OCI-LY7 (cell line): ENCODE results near the gene HID1. TPM values are rescaled to one million over a fixed set of nuclear protein-coding genes. Genes with fewer than 3 reads are reported as not detected.

ENCODE experiments used
- BruUV-seq: library from RNA; stranded (reverse); fragments of 400-500 nt; replicated peaks from 2 replicates; lab custom pipeline; 2021; lab: Mats Ljungman, UMichigan
- CTCF ChIA-PET: fragments of 300-600 bp; sonication (Branson Sonifier 250); formaldehyde crosslinking; loops from one replicate; lab custom pipeline; 2022; ENCODE audit warnings: antibody characterized with exemption; ENCODE audit not compliant: unreplicated experiment; lab: Charles Lee
- POLR2A ChIA-PET: fragments of 300-600 bp; sonication (Branson Sonifier 250); formaldehyde crosslinking; loops from one replicate; lab custom pipeline; 2022; ENCODE audit warnings: antibody characterized with exemption; lab: Charles Lee
- DNase-seq: peaks from one replicate; pipeline ENCODE4 v3.0.0-alpha.2; 2015; ENCODE audit warnings: low spot score
- H2AFZ ChIP-seq: fragments of 200-600 bp; sonication (generic), shearing (Covaris generic); 2 replicates; pipeline ENCODE4 v1.6.1; 2014; ENCODE audit warnings: mild to moderate bottlenecking, antibody characterized with exemption, low read length, moderate library complexity
- H3K27ac ChIP-seq: fragments of 200-600 bp; sonication (generic); 2 replicates; pipeline ENCODE4 v1.5.1; 2014; ENCODE audit warnings: mixed run types, low read depth, mild to moderate bottlenecking, moderate library complexity, low read length, inconsistent platforms; ENCODE audit not compliant: poor library complexity, severe bottlenecking
- H3K36me3 ChIP-seq: fragments of 200-600 bp; sonication (generic); 2 replicates; pipeline ENCODE4 v1.6.1; 2014; ENCODE audit warnings: mild to moderate bottlenecking, antibody characterized with exemption, low read length, moderate library complexity, mixed read lengths; ENCODE audit not compliant: insufficient read depth
- H3K4me1 ChIP-seq: fragments of 200-600 bp; sonication (generic); 2 replicates; pipeline ENCODE4 v1.5.1; 2014; ENCODE audit warnings: mild to moderate bottlenecking, low read length; ENCODE audit not compliant: insufficient read depth, poor library complexity, severe bottlenecking
- H3K4me2 ChIP-seq: fragments of 200-600 bp; sonication (generic); 2 replicates; pipeline ENCODE4 v1.6.1; 2014; ENCODE audit warnings: mild to moderate bottlenecking, low read length
- H3K4me3 ChIP-seq: fragments of 200-600 bp; sonication (generic); 2 replicates; pipeline ENCODE4 v1.5.1; 2014; ENCODE audit warnings: mild to moderate bottlenecking, low read depth, low read length; ENCODE audit not compliant: poor library complexity, severe bottlenecking
- H3K79me2 ChIP-seq: fragments of 200-600 bp; sonication (generic); 2 replicates; pipeline ENCODE4 v1.6.1; 2016; ENCODE audit warnings: low read depth, mild to moderate bottlenecking, low read length, moderate library complexity, mixed read lengths; ENCODE audit not compliant: insufficient read depth
- H3K9me2 ChIP-seq: fragments of 200-600 bp; sonication (generic); 2 replicates; pipeline ENCODE4 v1.6.1; 2016; ENCODE audit warnings: mild to moderate bottlenecking, low read length, mixed read lengths; ENCODE audit not compliant: insufficient read depth
- H3K9me3 ChIP-seq: fragments of 200-600 bp; sonication (generic); 2 replicates; pipeline ENCODE4 v1.6.1; 2014; ENCODE audit warnings: mild to moderate bottlenecking, mixed run types, low read length, mixed read lengths
- H4K20me1 ChIP-seq: fragments of 200-600 bp; sonication (generic); 2 replicates; pipeline ENCODE4 v1.6.1; 2014; ENCODE audit warnings: mild to moderate bottlenecking, antibody characterized with exemption, low read length, moderate library complexity, mixed read lengths; ENCODE audit not compliant: insufficient read depth
- CTCF ChIP-seq: fragments of 200-600 bp; sonication (generic); conservative IDR thresholded peaks from 2 replicates; pipeline ENCODE4 v1.5.1; 2014; ENCODE audit warnings: mild to moderate bottlenecking, antibody characterized with exemption, low read length, moderate library complexity, mixed read lengths
- EZH2phosphoT487 ChIP-seq: fragments of 200-600 bp; sonication (generic); IDR thresholded peaks from 2 replicates; pipeline ENCODE4 v1.6.1; 2018; ENCODE audit warnings: low read depth, borderline replicate concordance, mild to moderate bottlenecking, mixed run types, antibody characterized with exemption, low read length, moderate library complexity, mixed read lengths
- intact Hi-C: fragments of 100-400 bp; cut with micrococcal nuclease; formaldehyde crosslinking; loops from one replicate; pipeline ENCODE4 v1.10.0; 2022; ENCODE audit not compliant: unreplicated experiment
- total RNA-seq, 2 experiments: library from RNA; depleted of rRNA in 1 of 2; stranded (reverse); fragments of >200 nt in 1 of 2; shearing (Covaris generic) in 1 of 2; gene quantifications; 2 replicates each; pipeline ENCODE4 v1.2.3, GENCODE V29; 2014 to 2022

HID1 gene
- total RNA-seq, 2 experiments from 2014 or later: 0.35 to 8.5 TPM

DNA sequence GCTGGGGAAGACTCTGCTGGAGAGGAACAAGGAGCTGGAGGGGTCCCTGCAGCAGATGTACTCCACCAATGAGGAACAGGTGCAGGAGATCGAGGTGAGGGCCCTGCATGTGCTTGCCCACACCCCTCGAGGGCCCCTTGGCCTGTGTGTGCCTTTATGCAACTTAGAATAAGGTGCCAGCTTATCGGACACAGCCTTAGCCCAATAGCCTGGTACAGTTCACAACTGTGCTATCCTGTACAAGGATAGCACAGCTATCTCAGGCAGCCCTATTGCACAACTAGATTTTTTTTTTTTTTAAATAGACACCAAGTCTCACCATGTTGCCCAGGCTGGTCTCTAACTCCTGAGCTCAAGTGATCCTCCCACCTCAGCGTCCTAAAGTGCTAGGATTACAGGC lies 27.0 kb upstream of the HID1 start:
- H3K79me2 ChIP-seq: no peaks in the 10 kb centered on the region
- H3K9me3 ChIP-seq: no peaks in the 10 kb centered on the region
- H3K27ac ChIP-seq: no peak overlapping the region
- H4K20me1 ChIP-seq: no peaks in the 10 kb centered on the region
- no peak overlapping the region for H3K4me3 ChIP-seq
- POLR2A ChIA-PET: interaction anchor here (0.5 to 0.6 kb wide), 2 partner anchors 11 to 385 kb away, joined by 3 to 10 read pairs; no protein-coding TSS in a partner anchor
- H3K4me1 ChIP-seq: no peaks in the 10 kb centered on the region
- H2AFZ ChIP-seq: no peak overlapping the region
- DNase-seq: no peak
- no peaks in the 10 kb centered on the region for H3K36me3 ChIP-seq
- BruUV-seq: no TSS peak
- H3K9me2 ChIP-seq: no peaks in the 10 kb centered on the region
- intact Hi-C loops: no loop called here
- no peak overlapping the region for H3K4me2 ChIP-seq
- TF ChIP-seq CTCF (no peak), EZH2phosphoT487 (no peak)
- CTCF ChIA-PET: interaction anchor here (0.8 to 1.0 kb wide), 2 partner anchors 25 to 38 kb away, joined by 3 read pairs; no protein-coding TSS in a partner anchor

DNA sequence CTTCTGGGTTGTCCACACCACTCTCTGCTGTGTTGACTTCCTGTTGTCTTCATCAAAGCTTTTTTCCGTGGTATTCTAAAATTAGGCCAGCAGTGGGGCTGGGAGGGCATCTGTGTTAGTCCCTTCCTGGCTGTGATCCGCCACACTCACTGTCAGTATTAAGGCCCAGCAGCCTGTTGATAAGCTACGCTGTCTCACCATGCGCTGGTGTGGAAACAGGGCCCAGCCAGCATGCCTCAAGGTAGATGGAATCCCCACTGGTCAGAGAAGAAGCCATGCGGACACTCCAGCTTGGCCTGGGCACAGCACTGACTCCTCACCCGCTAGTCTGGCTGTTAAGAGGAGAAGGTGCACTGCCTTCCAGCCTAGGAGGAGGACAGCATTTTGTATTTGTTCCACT lies 26.2 kb upstream of the HID1 start:
- intact Hi-C loops: no loop called here
- DNase-seq: no peak
- no TSS peak for BruUV-seq
- ChIA-PET POLR2A (no interaction called here), CTCF (interaction anchor here (0.8 kb wide), 1 partner anchor 25 kb away, joined by 3 read pairs; no protein-coding TSS in a partner anchor)
- no peak overlapping the region for H3K27ac ChIP-seq
- H3K79me2 ChIP-seq: no peaks in the 10 kb centered on the region
- H3K36me3 ChIP-seq: no peaks in the 10 kb centered on the region
- H2AFZ ChIP-seq: 0 out of 2 replicates have a peak overlapping the region, but pooled peaks have one; percentile 2
- H3K4me1 ChIP-seq: no peaks in the 10 kb centered on the region
- H4K20me1 ChIP-seq: no peaks in the 10 kb centered on the region
- H3K4me3 ChIP-seq: no peak overlapping the region
- H3K9me3 ChIP-seq: no peaks in the 10 kb centered on the region
- no peaks in the 10 kb centered on the region for H3K9me2 ChIP-seq
- H3K4me2 ChIP-seq: no peak overlapping the region
- no peak for TF ChIP-seq EZH2phosphoT487
- no peak for TF ChIP-seq CTCF

- Histone ChIP-seq H2AFZ (no peak overlapping the region), H3K4me1 (peaks cover 8% of the 10 kb centered on the region), H4K20me1 (no peaks in the 10 kb centered on the region), H3K9me2 (no peaks in the 10 kb centered on the region), H3K4me3 (no peak overlapping the region), H3K9me3 (no peaks in the 10 kb centered on the region), H3K79me2 (no peaks in the 10 kb centered on the region), H3K4me2 (no peak overlapping the region), H3K27ac (no peak overlapping the region), H3K36me3 (no peaks in the 10 kb centered on the region)
- DNase-seq: no peak
- TF ChIP-seq EZH2phosphoT487: no peak
- TF ChIP-seq CTCF: no peak
- POLR2A ChIA-PET: interaction anchor here (1.0 to 2.3 kb wide), 3 partner anchors 8 to 17 kb away, joined by 6 to 9 read pairs (median 6); partner anchors contain the start of genes CDR2L and MRPL58
- intact Hi-C loops: no loop called here
- CTCF ChIA-PET: no interaction called here
- no TSS peak for BruUV-seq
Observed at GRCh38 chr17:74995847-74996246, 23.3 kb upstream of the HID1 start.
